Measurements from ENCODE around the gene CDRT15. TPM values are rescaled to one million over a fixed set of nuclear protein-coding genes. Genes with fewer than 3 reads are reported as not detected.

The CDRT15 gene
- polyA plus RNA-seq, 1 donor (not counting 4 experiments of a cell fraction or from before 2014, with no cell fraction given), result not detected

DNA sequence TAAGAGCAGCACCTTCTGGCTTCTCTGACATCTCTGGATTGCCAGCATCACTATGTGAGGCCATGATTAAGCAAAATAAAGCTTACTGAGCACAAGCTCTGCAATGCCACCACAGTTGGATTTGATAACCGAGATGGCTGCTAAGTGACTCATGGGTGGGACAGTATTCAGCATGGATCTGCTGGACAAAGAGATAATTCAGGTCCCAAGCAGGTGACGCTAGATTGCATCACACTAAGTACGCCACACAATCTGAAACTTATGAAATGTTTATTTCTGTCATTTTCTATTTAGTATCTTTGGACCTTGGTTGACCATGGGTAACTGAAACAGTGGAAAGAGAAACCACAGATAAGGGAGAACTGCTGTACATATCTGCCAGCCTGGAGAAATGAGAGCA lies 27.4 kb downstream of the CDRT15 start:
- Histone ChIP-seq H2AFZ (ENCODE audit: control insufficient read depth, low read length) (no peak overlapping the region), H3K4me3 (ENCODE audit: control insufficient read depth in 2 of 3, extremely low read depth in 1 of 3, insufficient read depth in 2 of 3, low read depth in 1 of 3, low read length in 3 of 3) (no peak overlapping the region), H3K36me3 (ENCODE audit: control insufficient read depth in 2 of 2, extremely low read depth in 1 of 2, insufficient read depth in 2 of 2, low read length in 2 of 2) (peaks cover 0 to 4% of the 10 kb centered on the region in 2 experiments), H3K79me2 (ENCODE audit: control insufficient read depth, insufficient read depth, low read length) (no peaks in the 10 kb centered on the region), H3K9me3 (ENCODE audit: control insufficient read depth, low read depth, low read length) (no peaks in the 10 kb centered on the region), H3K9me1 (ENCODE audit: control insufficient read depth, extremely low read depth, insufficient read depth, low read length) (peaks cover 2% of the 10 kb centered on the region), H3K9ac (ENCODE audit: control insufficient read depth, extremely low read depth, insufficient read depth, low read length) (no peak overlapping the region), H3K27ac (ENCODE audit: control insufficient read depth, insufficient read depth, low read length) (no peak overlapping the region), H4K20me1 (ENCODE audit: control insufficient read depth, extremely low read depth, insufficient read depth, low read length) (peaks cover 12% of the 10 kb centered on the region), H3K4me1 (ENCODE audit: control insufficient read depth, extremely low read depth, insufficient read depth, low read length) (peaks cover 11% of the 10 kb centered on the region), H3K27me3 (ENCODE audit: control insufficient read depth, extremely low read depth, insufficient read depth, low read length) (no peaks in the 10 kb centered on the region), H3K4me2 (ENCODE audit: control insufficient read depth, extremely low read depth, insufficient read depth, low read depth, low read length) (no peak overlapping the region)
- DNase-seq (ENCODE audit: low read depth, low spot score) (no peak), FAIRE-seq (no peak)
- dilution Hi-C loops (cut with MboI; ENCODE audit: extremely low pct_ligation_motif_present, low sequenced_read_pairs), result no loop called here
- TF ChIP-seq EZH2 (IDR thresholded peaks at IDR 0.05; ENCODE audit: low read length), result no peak
- TF ChIP-seq, protein P1, sequence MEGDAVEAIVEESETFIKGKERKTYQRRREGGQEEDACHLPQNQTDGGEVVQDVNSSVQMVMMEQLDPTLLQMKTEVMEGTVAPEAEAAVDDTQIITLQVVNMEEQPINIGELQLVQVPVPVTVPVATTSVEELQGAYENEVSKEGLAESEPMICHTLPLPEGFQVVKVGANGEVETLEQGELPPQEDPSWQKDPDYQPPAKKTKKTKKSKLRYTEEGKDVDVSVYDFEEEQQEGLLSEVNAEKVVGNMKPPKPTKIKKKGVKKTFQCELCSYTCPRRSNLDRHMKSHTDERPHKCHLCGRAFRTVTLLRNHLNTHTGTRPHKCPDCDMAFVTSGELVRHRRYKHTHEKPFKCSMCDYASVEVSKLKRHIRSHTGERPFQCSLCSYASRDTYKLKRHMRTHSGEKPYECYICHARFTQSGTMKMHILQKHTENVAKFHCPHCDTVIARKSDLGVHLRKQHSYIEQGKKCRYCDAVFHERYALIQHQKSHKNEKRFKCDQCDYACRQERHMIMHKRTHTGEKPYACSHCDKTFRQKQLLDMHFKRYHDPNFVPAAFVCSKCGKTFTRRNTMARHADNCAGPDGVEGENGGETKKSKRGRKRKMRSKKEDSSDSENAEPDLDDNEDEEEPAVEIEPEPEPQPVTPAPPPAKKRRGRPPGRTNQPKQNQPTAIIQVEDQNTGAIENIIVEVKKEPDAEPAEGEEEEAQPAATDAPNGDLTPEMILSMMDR (optimal IDR thresholded peaks at IDR 0.05 in 1 of 3, IDR thresholded peaks at IDR 0.05 in 1 of 3, conservative IDR thresholded peaks at IDR 0.05 in 1 of 3; ENCODE audit: extremely low read depth in 1 of 3, insufficient read depth in 2 of 3, low read length in 3 of 3), result no peak

DNA sequence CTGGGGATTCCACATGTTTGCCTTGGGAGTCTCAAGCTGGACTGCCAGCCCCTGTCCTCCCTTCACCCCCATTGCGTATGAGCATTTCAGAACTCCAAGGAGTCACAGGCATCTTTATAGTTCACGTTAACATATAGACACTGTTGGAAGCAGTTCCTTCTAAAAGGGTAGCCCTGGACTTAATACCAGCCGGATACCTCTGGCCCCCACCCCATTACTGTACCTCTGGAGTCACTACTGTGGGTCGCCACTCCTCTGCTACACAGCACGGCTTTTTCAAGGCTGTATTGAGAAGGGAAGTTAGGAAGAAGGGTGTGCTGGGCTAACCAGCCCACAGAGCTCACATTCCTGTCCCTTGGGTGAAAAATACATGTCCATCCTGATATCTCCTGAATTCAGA lies 28.9 kb downstream of the CDRT15 start:
- no peak overlapping the region for H3K4me3 ChIP-seq (ENCODE audit: control insufficient read depth in 2 of 3, extremely low read depth in 1 of 3, insufficient read depth in 2 of 3, low read depth in 1 of 3, low read length in 3 of 3)
- no peak overlapping the region for H3K4me2 ChIP-seq (ENCODE audit: control insufficient read depth, extremely low read depth, insufficient read depth, low read depth, low read length)
- no peak overlapping the region for H3K27ac ChIP-seq (ENCODE audit: control insufficient read depth, insufficient read depth, low read length)
- H3K9me1 ChIP-seq (ENCODE audit: control insufficient read depth, extremely low read depth, insufficient read depth, low read length), result peaks cover 2% of the 10 kb centered on the region
- no peaks in the 10 kb centered on the region for H3K9me3 ChIP-seq (ENCODE audit: control insufficient read depth, low read depth, low read length)
- dilution Hi-C loops (cut with MboI; ENCODE audit: extremely low pct_ligation_motif_present, low sequenced_read_pairs), result no loop called here
- H2AFZ ChIP-seq (ENCODE audit: control insufficient read depth, low read length), result no peak overlapping the region
- no peaks in the 10 kb centered on the region for H3K27me3 ChIP-seq (ENCODE audit: control insufficient read depth, extremely low read depth, insufficient read depth, low read length)
- no peaks in the 10 kb centered on the region for H3K79me2 ChIP-seq (ENCODE audit: control insufficient read depth, insufficient read depth, low read length)
- TF ChIP-seq, protein P1 (optimal IDR thresholded peaks at IDR 0.05 in 1 of 3, IDR thresholded peaks at IDR 0.05 in 1 of 3, conservative IDR thresholded peaks at IDR 0.05 in 1 of 3; ENCODE audit: extremely low read depth in 1 of 3, insufficient read depth in 2 of 3, low read length in 3 of 3), result no peak
- TF ChIP-seq EZH2 (IDR thresholded peaks at IDR 0.05; ENCODE audit: low read length), result no peak
- peaks cover 0 to 4% of the 10 kb centered on the region in 2 experiments for H3K36me3 ChIP-seq (ENCODE audit: control insufficient read depth in 2 of 2, extremely low read depth in 1 of 2, insufficient read depth in 2 of 2, low read length in 2 of 2)
- H3K9ac ChIP-seq (ENCODE audit: control insufficient read depth, extremely low read depth, insufficient read depth, low read length), result no peak overlapping the region
- DNase-seq (ENCODE audit: low read depth, low spot score) (no peak), FAIRE-seq (no peak)
- H3K4me1 ChIP-seq (ENCODE audit: control insufficient read depth, extremely low read depth, insufficient read depth, low read length), result peaks cover 11% of the 10 kb centered on the region
- peaks cover 12% of the 10 kb centered on the region for H4K20me1 ChIP-seq (ENCODE audit: control insufficient read depth, extremely low read depth, insufficient read depth, low read length)
